ENCODE results near the gene GZMM. TPM values are rescaled to one million over a fixed set of nuclear protein-coding genes. Genes with fewer than 3 reads are reported as not detected.

GZMM gene
- total RNA-seq, 1 experiment from 2014 or later = 0.59 TPM

GRCh38 chr19:548886-549830 is 5.3 kb downstream of the GZMM start:
- no peak for TF ChIP-seq CEBPB (IDR thresholded peaks at IDR 0.05; ENCODE audit: low read depth)
- TF ChIP-seq, protein P1, sequence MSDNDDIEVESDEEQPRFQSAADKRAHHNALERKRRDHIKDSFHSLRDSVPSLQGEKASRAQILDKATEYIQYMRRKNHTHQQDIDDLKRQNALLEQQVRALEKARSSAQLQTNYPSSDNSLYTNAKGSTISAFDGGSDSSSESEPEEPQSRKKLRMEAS (IDR thresholded peaks at IDR 0.05) = no peak
- TF ChIP-seq YY1 (IDR thresholded peaks at IDR 0.05; ENCODE audit: extremely low read depth, insufficient replicate concordance, low read depth, low read length) = no peak
- TF ChIP-seq ELF1 (IDR thresholded peaks at IDR 0.05; ENCODE audit: borderline replicate concordance, low read depth) = no peak
- TF ChIP-seq, protein P2, sequence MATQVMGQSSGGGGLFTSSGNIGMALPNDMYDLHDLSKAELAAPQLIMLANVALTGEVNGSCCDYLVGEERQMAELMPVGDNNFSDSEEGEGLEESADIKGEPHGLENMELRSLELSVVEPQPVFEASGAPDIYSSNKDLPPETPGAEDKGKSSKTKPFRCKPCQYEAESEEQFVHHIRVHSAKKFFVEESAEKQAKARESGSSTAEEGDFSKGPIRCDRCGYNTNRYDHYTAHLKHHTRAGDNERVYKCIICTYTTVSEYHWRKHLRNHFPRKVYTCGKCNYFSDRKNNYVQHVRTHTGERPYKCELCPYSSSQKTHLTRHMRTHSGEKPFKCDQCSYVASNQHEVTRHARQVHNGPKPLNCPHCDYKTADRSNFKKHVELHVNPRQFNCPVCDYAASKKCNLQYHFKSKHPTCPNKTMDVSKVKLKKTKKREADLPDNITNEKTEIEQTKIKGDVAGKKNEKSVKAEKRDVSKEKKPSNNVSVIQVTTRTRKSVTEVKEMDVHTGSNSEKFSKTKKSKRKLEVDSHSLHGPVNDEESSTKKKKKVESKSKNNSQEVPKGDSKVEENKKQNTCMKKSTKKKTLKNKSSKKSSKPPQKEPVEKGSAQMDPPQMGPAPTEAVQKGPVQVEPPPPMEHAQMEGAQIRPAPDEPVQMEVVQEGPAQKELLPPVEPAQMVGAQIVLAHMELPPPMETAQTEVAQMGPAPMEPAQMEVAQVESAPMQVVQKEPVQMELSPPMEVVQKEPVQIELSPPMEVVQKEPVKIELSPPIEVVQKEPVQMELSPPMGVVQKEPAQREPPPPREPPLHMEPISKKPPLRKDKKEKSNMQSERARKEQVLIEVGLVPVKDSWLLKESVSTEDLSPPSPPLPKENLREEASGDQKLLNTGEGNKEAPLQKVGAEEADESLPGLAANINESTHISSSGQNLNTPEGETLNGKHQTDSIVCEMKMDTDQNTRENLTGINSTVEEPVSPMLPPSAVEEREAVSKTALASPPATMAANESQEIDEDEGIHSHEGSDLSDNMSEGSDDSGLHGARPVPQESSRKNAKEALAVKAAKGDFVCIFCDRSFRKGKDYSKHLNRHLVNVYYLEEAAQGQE (IDR thresholded peaks at IDR 0.05; ENCODE audit: low read depth) = no peak
- TF ChIP-seq SRF (IDR thresholded peaks at IDR 0.05; ENCODE audit: low read depth) = no peak
- no peak for TF ChIP-seq ZFX (IDR thresholded peaks at IDR 0.05)
- TF ChIP-seq TCF7L2 (IDR thresholded peaks at IDR 0.05; ENCODE audit: borderline replicate concordance, extremely low read depth, insufficient read depth, insufficient read length) = no peak
- no peak for TF ChIP-seq CTCF (IDR thresholded peaks at IDR 0.05 in 2 of 3, conservative IDR thresholded peaks at IDR 0.05 in 1 of 3; ENCODE audit: borderline replicate concordance in 1 of 3, insufficient read depth in 1 of 3, low read depth in 2 of 3, low read length in 2 of 3)
- no peak for TF ChIP-seq ATF3 (IDR thresholded peaks at IDR 0.05)
- TF ChIP-seq ZNF274 (IDR thresholded peaks at IDR 0.05; ENCODE audit: low read depth, low read length) = no peak
- TF ChIP-seq POLR2AphosphoS5 (IDR thresholded peaks at IDR 0.05; ENCODE audit: low read depth, low read length) = no peak
- no peak for TF ChIP-seq CBX3 (IDR thresholded peaks at IDR 0.05; ENCODE audit: low read depth)
- TF ChIP-seq FOSL1 (IDR thresholded peaks at IDR 0.05; ENCODE audit: low read depth) = no peak
- TF ChIP-seq POLR2A (IDR thresholded peaks at IDR 0.05; ENCODE audit: borderline replicate concordance, extremely low read depth, insufficient read depth, insufficient read length) = no peak
- TF ChIP-seq EZH2 (IDR thresholded peaks at IDR 0.05) = no peak
- no peak for TF ChIP-seq JUND (IDR thresholded peaks at IDR 0.05)
- no peak for TF ChIP-seq EGR1 (IDR thresholded peaks at IDR 0.05; ENCODE audit: low read depth)
- no peak for TF ChIP-seq RAD21 (IDR thresholded peaks at IDR 0.05; ENCODE audit: low read depth)
- H3K27ac ChIP-seq (ENCODE audit: low read depth, low read length) = no peak overlapping the region
- RAD21 ChIA-PET (ENCODE audit: low non-redundant PET in 1 of 2, low total read pairs in 2 of 2, uncharacterized antibody in 2 of 2, unreplicated experiment in 2 of 2) = interaction anchor here in 1 of 2 experiments (0.6 kb wide), 1 partner anchor 30 kb away, joined by 5 read pairs; no protein-coding TSS in a partner anchor
- no peaks in the 10 kb centered on the region for H4K20me1 ChIP-seq (ENCODE audit: insufficient read depth)
- BruUV-seq (replicated peaks) = no TSS peak
- H3K9me3 ChIP-seq (ENCODE audit: control insufficient read depth in 1 of 2, insufficient read depth in 1 of 2, low read depth in 1 of 2, low read length in 2 of 2) = no peaks in the 10 kb centered on the region
- H3K4me3 ChIP-seq (replicated peaks in 1 of 2; ENCODE audit: low read depth in 1 of 2, low read length in 2 of 2) = no peak overlapping the region
- no peak overlapping the region for H3K4me2 ChIP-seq (ENCODE audit: low read length)
- H2AFZ ChIP-seq (ENCODE audit: low read depth, low read length, poor library complexity, severe bottlenecking) = no peak overlapping the region
- POLR2A ChIA-PET = no interaction called here
- CTCF ChIA-PET = no interaction called here
- DNase-seq (ENCODE audit: low read depth, low spot score) (no peak), ATAC-seq (no peak)
- intact Hi-C loops (cut with micrococcal nuclease) = no loop called here
- no peak overlapping the region for H3K9ac ChIP-seq (ENCODE audit: low read length)
- peaks cover 0 to 10% of the 10 kb centered on the region in 2 experiments; a peak in 1 of 4 replicates for H3K4me1 ChIP-seq (ENCODE audit: control insufficient read depth in 1 of 2, insufficient read depth in 2 of 2, low read length in 2 of 2)
- H3K27me3 ChIP-seq (ENCODE audit: insufficient read depth, low read length) = no peaks in the 10 kb centered on the region
- H3K36me3 ChIP-seq (ENCODE audit: control insufficient read depth in 1 of 2, insufficient read depth in 2 of 2, low read length in 2 of 2) = no peaks in the 10 kb centered on the region
- no peaks in the 10 kb centered on the region for H3K79me2 ChIP-seq (ENCODE audit: insufficient read depth, low read length)
- H3K9me2 ChIP-seq (ENCODE audit: insufficient read depth) = no peaks in the 10 kb centered on the region

Data from HCT116 (cell line).